H4 (cell line): Measurements from ENCODE around the gene PIANP. TPM values are rescaled to one million over a fixed set of nuclear protein-coding genes. Genes with fewer than 3 reads are reported as not detected.

ENCODE experiments used
- DNase-seq: peaks from one replicate; pipeline ENCODE4 v3.0.0-alpha.2; 2015; ENCODE audit warnings: low spot score
- total RNA-seq: library from RNA; depleted of rRNA; stranded (reverse); fragments of >200 nt; shearing (Covaris generic); gene quantifications from 2 replicates; pipeline ENCODE4 v1.2.3, GENCODE V29; 2014; rRNA removed

Gene PIANP
- total RNA-seq, 1 experiment from 2014 or later = not detected

DNA sequence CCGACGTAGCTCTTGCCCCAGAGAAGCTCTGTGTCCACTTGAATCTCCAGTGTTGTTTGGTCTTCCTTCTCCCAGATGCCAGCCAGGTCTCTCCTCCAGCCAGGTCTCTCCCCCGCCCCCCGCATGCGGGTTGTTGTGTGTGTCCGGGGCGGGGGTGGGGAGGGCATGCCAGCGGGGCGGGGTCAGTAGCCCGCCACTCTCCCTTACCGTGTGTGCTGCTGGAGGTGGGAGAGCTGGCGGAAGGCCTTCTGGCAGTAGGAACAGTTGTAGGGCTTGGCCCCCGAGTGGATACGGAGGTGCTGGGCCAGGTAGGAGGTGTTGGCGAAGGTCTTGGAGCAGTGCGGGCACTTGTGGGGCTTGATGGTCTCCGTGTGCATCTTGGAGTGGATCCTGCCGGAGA, 28.5 kb downstream of the PIANP start:
- no peak for DNase-seq

GRCh38 chr12:6667559-6668210, 32.9 kb downstream of the PIANP start:
- no peak for DNase-seq

DNA sequence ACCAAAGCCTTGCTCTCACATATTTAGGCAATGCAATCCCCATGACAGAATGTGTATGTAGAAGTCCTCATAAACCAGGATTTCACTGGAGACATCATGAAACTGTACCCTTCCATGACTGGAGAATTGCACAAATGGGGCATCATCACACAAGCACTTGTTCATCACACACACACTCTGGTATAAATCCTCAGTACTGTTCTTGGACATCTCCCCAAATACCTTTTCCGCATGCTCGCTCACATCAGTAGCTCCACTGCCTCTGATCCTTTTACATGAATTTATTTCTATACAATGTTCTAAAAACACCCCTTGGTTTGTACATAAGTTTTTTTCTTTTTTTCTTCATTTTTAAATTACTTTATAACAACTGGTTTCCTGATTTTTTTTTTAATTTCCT, 34.4 kb downstream of the PIANP start:
- DNase-seq = no peak

GRCh38 chr12:6664902-6665301, 35.7 kb downstream of the PIANP start:
- DNase-seq = no peak

DNA sequence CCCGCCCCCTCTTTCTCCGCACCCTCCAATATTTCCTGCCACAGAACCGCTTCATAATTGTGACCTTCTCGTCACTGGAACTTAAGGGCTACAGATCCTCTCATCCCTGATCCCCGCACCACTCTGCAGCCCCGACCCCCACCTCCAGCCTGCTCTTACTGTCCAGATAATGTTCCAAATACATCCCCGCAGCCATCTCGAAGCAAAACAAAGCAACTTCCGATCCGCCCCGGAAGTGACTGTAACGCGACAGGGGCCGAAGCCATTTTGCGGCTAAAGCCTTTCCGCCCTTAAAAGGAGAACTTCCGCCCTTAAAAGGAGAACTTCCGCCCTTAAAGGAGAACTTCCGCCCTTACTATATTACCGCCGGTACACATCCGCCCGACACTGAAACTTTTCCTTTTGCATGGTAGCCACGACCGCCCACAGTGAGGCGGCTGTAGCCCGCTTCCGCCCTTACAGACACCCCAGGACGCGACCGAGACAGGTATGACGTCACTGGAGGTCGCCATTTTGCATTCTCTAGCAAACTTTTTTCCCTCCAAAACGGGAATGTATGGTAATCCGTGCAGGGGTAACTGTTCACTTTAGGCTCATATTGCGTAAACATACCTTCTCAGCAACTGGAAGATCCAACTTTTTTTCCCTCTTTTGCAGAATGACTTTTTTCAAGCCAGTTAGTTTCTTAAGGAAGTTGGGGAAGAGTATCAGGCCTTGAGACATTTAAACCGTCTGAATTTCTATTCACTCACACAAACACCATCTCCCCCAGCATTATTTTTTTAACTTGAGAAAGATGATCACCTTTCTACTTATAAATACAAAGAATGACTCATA, 37.5 kb downstream of the PIANP start, which contains the start of gene ING4:
Gene ING4 (minus strand): TSS at position 214 of the 837 bp plus-strand sequence. CDS start 18 bp downstream, at position 196.
- DNase-seq = peak; percentile 100

DNA sequence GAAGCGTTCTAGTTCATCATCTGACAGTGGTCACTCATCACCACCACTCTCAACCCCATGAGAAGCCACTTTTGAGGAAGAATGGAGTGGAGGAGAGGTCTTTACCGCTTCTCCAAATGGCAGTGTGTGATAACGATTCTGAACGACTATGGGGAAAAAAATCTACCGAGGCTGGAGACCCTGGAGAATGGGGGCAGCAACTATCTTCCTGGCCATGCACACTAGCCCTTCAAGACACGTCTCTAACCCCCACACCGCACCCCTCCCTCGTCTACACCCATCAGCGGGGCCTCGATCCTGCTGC, 38.1 kb downstream of the PIANP start:
- DNase-seq = no peak

GRCh38 chr12:6653987-6654386, 46.6 kb downstream of the PIANP start:
- no peak for DNase-seq

DNA sequence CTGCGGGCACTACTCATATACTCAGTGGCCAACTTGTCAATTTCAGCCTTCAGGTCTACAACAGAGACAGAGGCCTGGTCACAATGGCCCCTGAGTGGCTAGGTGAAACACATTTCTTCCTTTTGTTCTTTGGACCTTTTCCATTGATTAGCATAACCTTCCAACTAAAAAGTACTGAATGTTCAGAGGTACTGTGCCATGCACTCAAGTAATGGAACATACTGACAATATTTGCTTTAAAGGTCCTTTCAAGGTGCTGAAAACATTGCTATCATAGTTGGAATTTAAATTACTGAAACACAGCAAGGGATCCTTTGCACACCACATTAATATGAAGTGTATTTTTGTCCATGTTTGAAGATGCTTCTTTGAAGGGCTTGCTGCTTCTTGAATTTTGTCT, 47.3 kb downstream of the PIANP start:
- no peak for DNase-seq

DNA sequence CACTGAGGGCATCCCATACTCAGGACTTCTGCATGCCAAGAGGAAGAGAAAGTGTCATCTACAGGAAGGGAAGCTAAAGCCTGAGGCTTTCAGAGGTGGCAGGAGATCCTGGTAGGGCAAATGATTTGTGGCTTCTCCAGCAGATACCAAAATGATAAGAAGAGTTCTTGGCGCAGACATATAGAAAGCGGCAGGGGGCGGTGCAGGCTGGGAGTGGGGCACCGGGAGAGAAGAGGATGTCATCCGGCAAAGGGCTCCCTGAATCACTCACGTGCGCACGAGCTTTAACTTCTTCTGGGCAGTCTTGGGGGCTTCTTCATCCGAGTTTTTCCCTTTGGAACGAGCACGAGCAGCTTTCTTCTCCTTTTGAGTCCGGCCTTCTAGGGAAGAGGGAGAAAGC, 48.2 kb downstream of the PIANP start:
- DNase-seq = no peak

- no peak for DNase-seq
Observed at GRCh38 chr12:6650832-6651231, 49.8 kb downstream of the PIANP start.

DNA sequence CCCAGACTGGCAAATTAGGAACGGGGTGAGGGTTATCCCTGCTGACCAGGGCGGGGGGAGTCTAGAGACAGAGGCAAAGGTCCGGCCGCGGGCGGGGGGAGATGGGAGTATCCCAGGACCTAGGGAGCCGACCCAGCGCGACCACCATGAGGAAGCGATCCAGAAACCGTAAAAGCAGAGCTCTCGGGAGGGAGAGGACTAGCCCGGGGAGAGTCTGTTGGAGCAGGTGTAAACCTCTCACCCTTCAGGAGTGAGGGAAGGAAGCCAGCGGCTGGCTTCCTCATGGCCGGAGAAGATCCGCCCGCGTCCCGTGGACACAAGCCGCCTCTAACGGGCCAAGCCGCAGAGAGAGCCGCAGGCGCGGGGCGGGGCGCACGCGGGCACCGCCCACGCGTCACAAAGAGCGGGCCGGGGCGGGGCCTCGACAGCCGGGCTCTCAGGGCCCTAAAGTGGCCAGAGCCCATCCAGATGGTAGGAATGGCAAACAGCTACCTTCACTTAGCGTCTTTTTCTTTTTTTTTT, 53.5 kb downstream of the PIANP start, which contains the start of gene ACRBP:
Gene ACRBP (minus strand): TSS at position 350 of the 522 bp plus-strand sequence. CDS start 66 bp downstream, at position 284.
- no peak for DNase-seq

DNA sequence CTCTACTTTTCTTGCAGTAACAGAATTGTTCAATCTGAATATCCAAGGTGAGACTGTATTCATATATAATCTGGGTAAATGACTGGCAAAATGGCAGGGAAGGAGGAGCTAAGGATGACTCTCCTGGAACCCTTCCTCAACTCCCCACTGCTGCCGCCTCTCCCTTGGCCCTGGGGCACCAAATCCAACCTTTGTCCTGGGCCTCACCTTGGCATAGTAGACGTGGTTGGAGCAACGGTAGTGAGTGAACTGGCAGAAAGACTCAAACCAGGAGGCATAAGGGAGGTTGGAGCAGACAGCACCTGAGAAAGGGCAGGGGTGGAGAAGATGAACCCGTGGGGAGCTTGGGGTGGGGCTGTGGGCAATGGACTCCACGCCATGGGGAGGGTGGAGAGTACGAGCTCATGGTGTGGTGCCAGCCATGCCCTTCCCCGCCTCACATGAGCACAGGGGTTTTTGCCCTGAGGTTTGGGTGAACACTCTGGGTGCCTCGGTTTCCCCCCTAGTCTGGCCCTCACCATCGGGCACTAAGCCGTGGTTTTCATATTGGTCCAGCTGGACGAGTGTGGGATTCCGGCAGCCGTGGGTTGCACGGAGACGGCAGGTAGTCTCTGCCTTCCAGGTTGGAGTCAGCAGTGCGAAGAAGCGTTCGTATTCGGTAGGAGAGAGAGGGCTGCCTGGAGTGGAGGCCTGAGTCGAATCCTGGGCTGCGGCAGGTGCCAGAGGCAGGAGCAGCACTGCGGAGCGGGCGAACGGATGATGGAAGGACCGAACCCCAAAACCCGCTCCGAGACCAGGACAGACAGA, 54.1 kb downstream of the PIANP start:
- DNase-seq = no peak

DNA sequence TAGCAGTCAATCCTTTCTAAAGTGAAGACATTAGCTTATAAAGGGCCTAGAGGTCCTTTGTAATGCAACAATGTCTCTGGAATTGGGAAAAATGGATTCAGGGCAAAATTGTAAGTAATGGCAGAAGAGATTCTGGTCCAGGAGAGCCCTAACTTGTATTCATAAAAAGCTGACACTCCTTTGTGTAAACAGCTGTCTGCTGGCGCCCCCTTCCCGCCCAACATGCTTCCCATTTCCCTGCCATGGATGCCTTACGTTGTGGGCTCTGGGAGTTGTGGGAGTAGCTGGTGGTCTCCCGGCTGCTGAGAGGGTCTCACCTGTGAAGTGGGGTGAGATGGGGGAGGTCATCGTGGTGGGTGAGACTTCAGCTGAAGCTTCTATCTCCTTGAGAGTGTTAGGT, 55.7 kb downstream of the PIANP start:
- no peak for DNase-seq

DNA sequence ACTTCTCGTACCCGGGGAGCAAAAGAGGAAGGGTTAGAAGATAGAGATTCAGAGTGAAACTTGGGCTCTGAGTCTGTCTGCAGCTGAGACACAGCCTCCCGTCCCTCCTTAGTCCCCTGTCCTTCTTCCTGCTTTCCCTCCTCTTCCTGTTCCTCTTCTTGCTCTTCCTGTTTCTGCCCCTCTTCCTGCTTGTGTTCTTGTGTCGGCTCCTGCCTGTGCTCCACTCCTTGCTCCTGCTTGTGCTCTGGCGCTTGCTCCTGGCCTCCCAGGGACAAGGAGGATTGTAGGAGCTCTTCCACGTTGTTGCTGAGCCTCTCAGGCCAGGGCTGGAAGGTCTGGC, 56.4 kb downstream of the PIANP start:
- DNase-seq = no peak

Other genes with a start within 250 kb of the PIANP start
- gene TAPBPL, start 248.8 kb downstream of the PIANP start, total RNA-seq = 8.6 and 20.5 TPM in 2 replicates
- gene VAMP1, start 230.1 kb downstream of the PIANP start, total RNA-seq = 2.8 and 4.1 TPM in 2 replicates
- gene MRPL51, start 207.6 kb downstream of the PIANP start, total RNA-seq = 286 and 368 TPM in 2 replicates
- 126 and 187 TPM in 2 replicates for gene NCAPD2, start 206.7 kb downstream of the PIANP start, total RNA-seq
- gene GAPDH, start 166.3 kb downstream of the PIANP start, total RNA-seq = 9,561 and 11,555 TPM in 2 replicates
- gene IFFO1, start 144.8 kb downstream of the PIANP start, total RNA-seq = 2.1 and 5.4 TPM in 2 replicates
- gene NOP2, start 132.5 kb downstream of the PIANP start, total RNA-seq = 64.3 and 90.3 TPM in 2 replicates
- gene CHD4, start 93.4 kb downstream of the PIANP start, total RNA-seq = 242 and 246 TPM in 2 replicates
- 0.04 TPM in 1 of 2 replicates, not detected in the other for gene LPAR5, start 64.9 kb downstream of the PIANP start, total RNA-seq
- gene ACRBP, start 53.4 kb downstream of the PIANP start, total RNA-seq = not detected in 2 replicates
- gene ING4, start 37.7 kb downstream of the PIANP start, total RNA-seq = 57.8 and 65.7 TPM in 2 replicates
- 21.2 and 23.6 TPM in 2 replicates for gene ZNF384, start 11.4 kb downstream of the PIANP start, total RNA-seq
- gene COPS7A, start 23.2 kb upstream of the PIANP start, total RNA-seq = 93.8 and 93.9 TPM in 2 replicates
- 314 and 332 TPM in 2 replicates for gene MLF2, start 52.3 kb upstream of the PIANP start, total RNA-seq
- 122 and 133 TPM in 2 replicates for gene PTMS, start 65.5 kb upstream of the PIANP start, total RNA-seq
- 0.06 TPM in 1 of 2 replicates, not detected in the other for gene LAG3, start 71.7 kb upstream of the PIANP start, total RNA-seq
- 0.12 TPM in 1 of 2 replicates, not detected in the other for gene CD4, start 88.7 kb upstream of the PIANP start, total RNA-seq
- 8.5 and 13.8 TPM in 2 replicates for gene GPR162, start 121.0 kb upstream of the PIANP start, total RNA-seq
- 29.5 and 35.2 TPM in 2 replicates for gene P3H3, start 127.6 kb upstream of the PIANP start, total RNA-seq
- 0.12 and 1.0 TPM in 2 replicates for gene GNB3, start 140.1 kb upstream of the PIANP start, total RNA-seq
- 75.3 and 101 TPM in 2 replicates for gene CDCA3, start 150.5 kb upstream of the PIANP start, total RNA-seq
- 86.2 and 91.4 TPM in 2 replicates for gene USP5, start 151.3 kb upstream of the PIANP start, total RNA-seq
- gene TPI1, start 166.7 kb upstream of the PIANP start, total RNA-seq = 2,242 and 2,549 TPM in 2 replicates
- gene SPSB2, start 172.5 kb upstream of the PIANP start, total RNA-seq = 10.8 TPM in 2 replicates
- 4.1 and 12.2 TPM in 2 replicates for gene LRRC23, start 204.0 kb upstream of the PIANP start, total RNA-seq
- gene ENO2, start 213.8 kb upstream of the PIANP start, total RNA-seq = 10.6 and 11.2 TPM in 2 replicates
- gene ATN1, start 227.1 kb upstream of the PIANP start, total RNA-seq = 6.0 and 14.2 TPM in 2 replicates
- gene RNU7-1, start 243.0 kb upstream of the PIANP start, total RNA-seq = not detected in 2 replicates
- 219 and 260 TPM in 2 replicates for gene C12orf57, start 243.2 kb upstream of the PIANP start, total RNA-seq